Iris pigment epithelial cell (primary cell): Measurements from ENCODE around the gene TECTA.
A peak's percentile ranks its signal among the peaks of the same experiment; 100 is the strongest.
"Not testable (repeated sequence)": the region's sequence is repeated elsewhere in the genome, so short reads cannot be mapped to it uniquely, and the experiment has no call there.

Experiments used
- DNase-seq: peaks from one replicate; pipeline ENCODE4 v3.0.0-alpha.2; 2011; ENCODE audit warnings: low read depth

Gene TECTA

DNA sequence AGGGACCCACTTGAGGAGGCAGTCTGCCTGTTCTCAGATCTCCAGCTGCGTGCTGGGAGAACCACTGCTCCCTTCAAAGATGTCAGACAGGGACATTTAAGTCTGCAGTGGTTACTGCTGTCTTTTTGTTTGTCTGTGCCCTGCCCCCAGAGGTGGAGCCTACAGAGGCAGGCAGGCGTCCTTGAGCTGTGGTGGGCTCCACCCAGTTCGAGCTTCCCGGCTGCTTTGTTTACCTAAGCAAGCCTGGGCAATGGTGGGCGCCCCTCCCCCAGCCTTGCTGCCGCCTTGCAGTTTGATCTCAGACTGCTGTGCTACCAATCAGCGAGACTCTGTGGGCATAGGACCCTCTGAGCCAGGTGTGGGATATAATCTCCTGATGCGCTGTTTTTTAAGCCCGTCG, 76.6 kb downstream of the TECTA start:
- not testable (repeated sequence) for DNase-seq

- no peak for DNase-seq
Measured at GRCh38 chr11:121179306-121179705, 78.3 kb downstream of the TECTA start.

DNA sequence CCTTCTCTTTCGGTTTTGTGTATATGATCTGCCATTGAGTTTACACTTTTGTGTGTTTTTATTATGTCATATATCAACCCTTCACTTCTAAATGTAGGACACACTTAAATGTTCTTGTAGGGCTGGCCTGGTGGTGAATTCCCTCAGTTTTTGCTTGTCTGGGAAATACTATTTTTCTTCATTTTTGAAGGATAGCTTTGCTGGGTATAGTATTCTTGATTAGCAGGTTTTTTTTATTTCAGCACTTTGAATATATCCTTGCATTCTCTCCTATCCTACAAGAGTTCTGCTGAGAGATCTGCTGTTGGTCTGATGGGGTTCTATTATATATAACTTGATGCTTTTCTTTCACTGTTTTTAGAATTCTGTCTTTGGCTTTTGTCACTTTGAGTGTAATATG, 79.1 kb downstream of the TECTA start:
- DNase-seq: no peak

GRCh38 chr11:121188776-121189175, 87.7 kb downstream of the TECTA start:
- DNase-seq: no peak

DNA sequence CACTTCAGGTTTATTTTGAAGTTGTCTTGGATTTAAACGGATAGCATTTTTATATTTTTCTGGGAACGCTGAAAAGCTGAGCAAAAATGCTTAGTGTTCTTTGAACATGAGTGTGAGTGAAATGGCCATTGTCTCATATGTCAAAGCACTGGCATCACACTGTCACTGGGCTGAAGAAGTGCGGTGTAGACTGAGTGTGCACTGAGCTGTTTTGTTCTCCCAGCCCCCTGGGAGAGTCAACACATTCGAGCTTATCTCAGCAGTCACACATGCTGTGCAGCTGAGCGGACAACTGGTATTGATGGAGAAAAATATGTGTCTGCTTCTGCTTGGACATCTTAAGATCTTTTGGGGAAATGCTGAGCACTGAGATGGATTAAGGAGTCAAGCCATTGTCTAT, 90.8 kb downstream of the TECTA start:
- no peak for DNase-seq

DNA sequence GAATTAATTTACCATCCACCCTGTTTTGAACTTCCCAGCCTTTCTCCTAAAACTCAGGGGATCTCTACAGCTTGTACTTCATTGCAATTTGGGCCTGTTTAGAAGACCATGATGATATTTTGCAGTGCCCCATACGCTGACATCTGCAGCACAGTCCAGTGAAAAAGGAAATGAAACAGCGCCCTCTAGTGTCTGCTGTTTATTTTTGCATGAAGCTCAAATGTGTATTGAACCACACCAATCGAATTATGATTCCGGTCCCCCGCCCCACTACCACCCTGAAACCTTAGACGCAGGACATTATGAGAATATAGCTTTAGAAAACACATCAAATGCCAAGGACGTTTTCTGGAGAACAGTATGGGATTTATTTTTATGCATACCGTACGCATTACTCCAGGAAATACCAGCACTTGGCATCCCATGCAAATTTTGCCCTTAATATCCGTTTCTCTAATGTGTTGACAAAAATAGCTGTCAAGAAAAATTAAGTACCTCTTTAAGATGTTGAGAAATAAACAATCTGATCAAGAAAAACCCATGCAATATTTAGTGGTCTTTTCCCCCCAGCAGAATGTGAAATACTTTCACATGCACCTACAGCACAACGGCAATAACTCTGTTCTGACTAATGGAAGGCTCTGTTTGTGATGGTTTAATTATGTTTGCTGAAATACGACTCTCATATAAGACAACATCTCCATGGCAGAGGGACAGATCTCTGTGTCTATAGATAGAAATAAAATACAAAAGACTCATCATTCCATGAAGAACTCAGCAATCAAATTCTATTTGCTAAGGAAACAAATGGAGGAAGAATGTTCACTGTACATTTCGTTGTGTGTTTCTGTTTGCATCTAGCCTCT, 93.9 kb downstream of the TECTA start:
- DNase-seq: peak; percentile 50

GRCh38 chr11:121198491-121198890, 97.4 kb downstream of the TECTA start:
- no peak for DNase-seq

DNA sequence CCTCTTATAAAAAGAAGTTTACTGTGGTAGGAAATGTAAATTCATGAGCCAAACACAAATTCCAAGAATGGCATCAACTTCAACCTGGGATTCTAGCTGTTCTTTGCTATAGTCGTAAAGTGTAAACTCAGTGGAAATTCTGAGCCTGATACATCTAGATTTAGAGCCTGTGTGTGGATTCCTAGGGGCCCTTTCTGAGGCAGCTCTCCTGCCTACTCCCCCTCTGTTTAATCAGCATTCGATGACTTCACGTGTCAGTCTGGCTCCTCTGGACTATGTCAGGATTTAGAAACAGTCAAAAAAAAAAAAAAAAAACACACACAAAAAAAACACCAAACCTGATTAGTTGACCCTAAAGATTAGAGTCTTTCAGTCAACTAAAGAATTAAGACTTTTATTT, 98.5 kb downstream of the TECTA start:
- no peak for DNase-seq

DNA sequence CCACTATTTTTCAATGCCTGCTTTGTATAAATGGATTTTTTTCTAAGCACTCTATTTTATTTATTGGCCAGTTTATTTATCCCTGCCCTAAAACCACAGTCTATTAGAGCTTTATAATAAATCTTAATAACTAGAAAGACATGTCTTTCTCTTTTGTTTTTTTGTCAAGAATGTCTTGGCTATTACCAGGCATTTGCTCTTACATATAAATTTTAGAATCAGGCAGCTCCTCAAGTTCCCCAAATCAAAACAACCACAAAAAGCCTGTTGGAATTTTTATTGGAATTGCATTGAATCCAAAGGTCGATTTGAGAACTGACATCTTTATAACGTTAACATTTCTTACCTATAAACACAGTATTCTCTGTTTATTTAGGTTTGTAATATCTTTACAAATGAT, 105.8 kb downstream of the TECTA start:
- DNase-seq: no peak

- peak; percentile 8 for DNase-seq
Measured at GRCh38 chr11:121207485-121208115, 106.6 kb downstream of the TECTA start.

DNA sequence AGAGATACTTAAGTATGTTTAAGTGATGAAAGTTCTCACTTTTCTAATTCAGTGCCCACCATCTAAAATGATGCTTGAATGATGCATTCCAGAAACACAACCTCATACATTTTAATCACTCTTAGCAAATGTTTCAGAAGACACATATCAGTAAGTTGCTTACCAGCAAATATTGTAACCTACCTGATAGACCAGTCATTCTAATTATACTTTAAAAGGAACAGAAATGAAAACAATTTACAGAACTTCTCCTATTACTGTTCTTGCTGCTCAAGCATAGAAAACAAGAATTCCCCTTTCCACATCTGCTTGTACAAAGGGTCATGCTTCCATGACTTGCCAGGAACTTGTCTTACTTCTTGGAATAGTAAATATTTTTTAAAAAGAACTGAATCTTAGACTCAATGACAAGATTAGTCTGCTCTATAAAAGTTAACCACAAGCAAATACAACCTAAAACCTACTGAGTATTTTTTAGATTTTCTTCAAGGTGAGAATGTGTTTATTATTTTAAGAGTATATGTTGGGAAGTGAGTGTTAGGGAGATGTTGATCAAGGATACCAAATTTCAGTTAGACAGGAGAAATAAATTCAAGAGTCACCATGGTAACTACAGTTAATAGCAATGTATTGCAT, 109.5 kb downstream of the TECTA start:
- no peak for DNase-seq

GRCh38 chr11:121211626-121212025, 110.6 kb downstream of the TECTA start:
- no peak for DNase-seq

DNA sequence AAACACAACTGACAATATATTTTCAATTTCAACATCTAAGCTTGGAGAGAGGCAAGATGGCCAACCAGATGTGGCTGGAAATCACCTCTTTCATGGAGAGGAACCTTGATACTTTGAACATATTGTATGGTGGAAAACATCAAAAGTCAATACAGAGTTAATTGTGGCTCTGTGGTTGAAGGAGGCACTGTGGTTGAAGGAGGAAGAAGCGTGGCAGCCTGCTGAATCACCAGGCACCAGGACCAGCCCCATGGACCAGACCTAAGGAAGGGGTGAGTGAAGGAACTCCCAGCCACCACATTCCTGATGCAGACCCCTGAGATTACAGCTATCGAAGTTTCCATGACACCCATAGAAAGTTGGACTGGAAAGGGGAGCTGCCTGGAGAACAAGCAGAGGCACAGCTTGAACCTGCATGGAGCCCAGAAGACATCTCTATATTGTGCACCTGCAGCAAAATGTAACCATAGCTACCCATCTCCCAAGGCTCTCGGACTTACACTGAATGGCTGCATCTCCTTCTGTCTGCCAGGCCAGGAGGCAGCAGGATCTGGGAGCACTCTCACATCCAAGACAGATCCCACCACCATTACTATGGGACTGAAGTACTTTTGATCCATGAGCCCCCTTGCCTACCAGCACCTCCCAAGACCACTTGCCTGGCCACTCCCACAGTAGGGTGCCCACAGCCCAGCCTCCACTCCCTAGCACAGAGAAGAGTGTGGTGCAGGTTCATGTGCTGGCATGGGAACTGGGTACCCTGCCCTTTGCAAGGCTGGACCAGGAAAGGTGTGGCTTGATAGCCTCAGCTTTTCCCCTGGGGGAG, 111.7 kb downstream of the TECTA start:
- DNase-seq: no peak

GRCh38 chr11:121213362-121213893, 112.4 kb downstream of the TECTA start:
- no peak for DNase-seq

DNA sequence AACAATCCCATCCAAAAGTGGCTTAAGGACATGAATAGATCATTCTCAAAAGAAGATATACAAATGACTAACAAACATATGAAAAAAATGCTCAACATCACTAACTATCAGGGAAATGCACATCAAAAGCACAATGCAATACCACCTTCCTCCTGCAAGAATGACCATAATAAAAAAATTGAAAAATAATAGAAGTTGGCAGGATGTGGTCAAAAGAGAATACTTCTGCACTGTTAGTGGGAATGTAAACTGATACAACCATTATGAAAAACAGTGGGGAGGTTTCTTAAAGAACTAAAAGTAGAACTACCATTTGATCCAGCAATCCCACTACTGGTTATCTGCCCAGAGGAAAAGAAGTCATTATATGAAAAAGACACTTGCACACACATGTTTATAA, 113.8 kb downstream of the TECTA start:
- no peak for DNase-seq

DNA sequence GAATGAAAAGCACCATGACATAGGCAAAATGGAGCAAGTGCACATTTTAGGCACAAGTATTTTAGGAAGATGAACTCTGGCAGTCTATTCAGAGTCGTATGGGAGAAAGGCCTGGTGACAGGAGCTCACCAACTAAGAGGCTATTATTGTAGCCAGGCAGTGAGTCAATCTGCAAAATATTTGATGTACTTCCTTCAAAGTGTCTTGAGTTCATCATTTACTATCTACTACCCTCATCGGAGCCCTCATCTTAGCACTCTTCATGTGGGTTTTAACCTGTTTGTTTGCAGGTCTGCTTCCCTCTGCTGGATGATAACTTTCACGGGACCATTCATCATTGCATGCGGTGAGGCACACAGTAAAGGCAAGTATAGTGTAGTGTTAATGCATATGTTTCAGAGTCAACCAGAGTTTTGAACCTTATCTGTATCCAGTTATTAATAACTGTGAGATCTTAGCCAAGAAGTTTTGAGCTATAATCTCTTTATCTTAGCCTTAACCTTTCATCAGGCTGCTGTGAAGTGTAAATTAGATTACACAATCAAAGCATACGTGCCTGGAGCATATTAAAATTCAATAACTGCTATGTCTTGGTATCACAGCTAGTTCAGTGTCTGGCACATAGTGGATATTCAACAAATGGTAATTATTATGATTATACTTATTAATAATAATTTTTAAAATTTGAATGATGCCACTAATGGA, 120.6 kb downstream of the TECTA start:
- DNase-seq: no peak

DNA sequence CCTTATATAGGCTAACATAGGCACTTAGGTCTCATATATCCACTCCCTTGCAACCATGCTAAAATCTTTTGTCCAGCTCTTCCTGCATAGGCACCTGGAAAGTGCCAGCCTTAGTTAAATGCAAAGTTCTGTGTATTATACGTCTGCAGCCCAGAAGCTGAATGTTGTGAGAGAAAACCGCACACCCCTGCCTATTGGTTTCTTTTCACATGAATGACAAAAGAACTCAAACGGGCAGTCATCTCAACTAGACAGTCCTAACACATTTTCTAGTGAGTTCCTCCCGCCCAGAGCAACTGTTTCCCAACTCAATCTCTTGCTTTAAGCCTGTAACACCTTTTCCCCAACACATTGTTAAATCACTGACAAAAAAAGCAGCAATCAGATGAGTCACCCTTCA, 122.1 kb downstream of the TECTA start:
- DNase-seq: no peak

DNA sequence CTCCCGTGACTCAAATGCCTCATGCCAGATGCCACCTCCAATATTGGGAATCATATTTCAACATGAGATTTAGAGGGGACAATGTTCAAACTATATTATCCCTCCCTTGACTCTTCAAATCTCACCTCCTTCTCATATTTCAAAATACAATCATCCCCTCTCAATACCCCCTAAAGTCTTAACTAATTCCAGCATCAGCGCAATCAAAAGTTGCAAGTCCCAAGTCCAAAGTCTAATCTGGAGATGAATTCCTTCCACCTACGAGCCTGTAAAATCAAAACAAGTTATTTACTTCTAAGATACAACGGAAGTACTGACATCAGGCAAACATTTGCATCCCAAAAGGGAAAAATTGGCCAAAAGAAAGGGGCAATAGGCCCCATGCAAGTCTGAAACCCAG, 124.3 kb downstream of the TECTA start:
- DNase-seq: no peak

- no peak for DNase-seq
Measured at GRCh38 chr11:121226415-121227263, 125.6 kb downstream of the TECTA start.

DNA sequence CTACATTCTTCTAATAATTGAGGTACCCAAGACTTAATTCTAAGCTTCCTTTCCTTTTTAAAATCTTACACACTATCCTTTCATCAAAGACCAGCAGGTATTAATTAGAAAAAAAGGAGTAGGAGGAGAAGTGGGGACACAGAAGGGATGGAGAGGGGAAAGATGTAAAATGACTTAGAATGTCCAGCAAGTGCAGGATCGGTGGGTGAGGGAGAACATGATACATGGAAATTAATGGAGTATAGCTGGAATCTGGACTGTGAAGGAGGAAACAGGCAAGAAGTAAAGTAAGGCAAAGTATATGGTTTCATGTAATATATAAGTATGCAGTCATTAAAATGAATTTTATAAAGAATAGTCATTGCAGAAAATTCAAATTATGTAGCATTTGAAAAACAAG, 127.8 kb downstream of the TECTA start:
- DNase-seq: no peak
